SK-N-SH (cell line): ENCODE measurements around the gene POU6F2. TPM values are rescaled to one million over a fixed set of nuclear protein-coding genes. Genes with fewer than 3 reads are reported as not detected.

ENCODE experiments used
- CTCF ChIA-PET: fragments of 300-600, 350-600 bp; formaldehyde crosslinking; extraction: SDS; loops from one replicate; lab custom pipeline; 2021; lab: Yijun Ruan, JAX
- POLR2A ChIA-PET: fragments of 350-600 bp; sonication (Branson Sonifier 250); formaldehyde crosslinking; extraction: SDS; loops from one replicate; lab custom pipeline; 2020; ENCODE audit warnings: antibody characterized with exemption, inconsistent platforms; lab: Yijun Ruan, JAX
- DNase-seq: peaks from one replicate; pipeline ENCODE4 v3.0.0; 2012
- H2AFZ ChIP-seq: fragments of 200-600 bp; sonication (generic); 2 replicates; pipeline ENCODE4 v1.8.1; 2016; ENCODE audit warnings: antibody characterized with exemption, mild to moderate bottlenecking, low read depth
- H3F3A ChIP-seq: fragments of 200-600 bp; sonication (generic); replicated peaks from 2 replicates; pipeline ENCODE3; 2016; ENCODE audit warnings: antibody characterized with exemption, mild to moderate bottlenecking; ENCODE audit not compliant: insufficient read depth
- H3K27ac ChIP-seq, 2 experiments: fragments of 200-500 bp in 1 of 2; fragments of 200-600 bp in 1 of 2; sonication (Bioruptor generic) in 1 of 2; sonication (generic), shearing (Covaris generic) in 1 of 2; 2 replicates each; pipeline versions ENCODE4 v1.5.1 to v1.6.1; 2014 to 2016; ENCODE audit warnings: low read depth in 2 of 2, inconsistent platforms in 1 of 2, low read length in 1 of 2, mild to moderate bottlenecking in 1 of 2, mixed read lengths in 1 of 2
- H3K27me3 ChIP-seq: fragments of 200-600 bp; sonication (generic), shearing (Covaris generic); 2 replicates; pipeline ENCODE4 v1.6.1; 2016; ENCODE audit warnings: mixed run types; ENCODE audit not compliant: insufficient read depth
- H3K36me3 ChIP-seq, 2 experiments: fragments of 200-500 bp in 1 of 2; fragments of 200-600 bp in 1 of 2; sonication (Bioruptor generic) in 1 of 2; sonication (generic) in 1 of 2; replicated peaks in 1 of 2; 2 replicates each; pipeline versions ENCODE3 to v1.5.1; 2014 to 2016; ENCODE audit warnings: low read length in 1 of 2, mild to moderate bottlenecking in 1 of 2; ENCODE audit not compliant: insufficient read depth in 2 of 2, control insufficient read depth in 1 of 2
- H3K4me1 ChIP-seq, 2 experiments: fragments of 200-500 bp in 1 of 2; fragments of 200-600 bp in 1 of 2; sonication (Bioruptor generic) in 1 of 2; sonication (generic), shearing (Covaris generic) in 1 of 2; 2 replicates each; pipeline versions ENCODE4 v1.5.1 to v1.6.1; 2014 to 2016; ENCODE audit warnings: low read depth in 1 of 2, low read length in 1 of 2, mixed run types in 1 of 2; ENCODE audit not compliant: insufficient read depth in 2 of 2, control insufficient read depth in 1 of 2
- H3K4me2 ChIP-seq: fragments of 200-600 bp; sonication (generic), shearing (Covaris generic); 2 replicates; pipeline ENCODE4 v1.6.1; 2017; ENCODE audit warnings: mixed run types
- H3K4me3 ChIP-seq, 2 experiments: fragments of 200-500 bp in 1 of 2; fragments of 200-600 bp in 1 of 2; sonication (Bioruptor generic) in 1 of 2; sonication (generic), shearing (Covaris generic) in 1 of 2; 2 replicates each; pipeline versions ENCODE4 v1.5.1 to v1.8.1; 2014 to 2016; ENCODE audit warnings: low read depth in 2 of 2, inconsistent platforms in 1 of 2, low read length in 1 of 2, mild to moderate bottlenecking in 1 of 2, mixed read lengths in 1 of 2, moderate library complexity in 1 of 2
- H3K79me2 ChIP-seq: fragments of 200-600 bp; sonication (generic); 2 replicates; pipeline ENCODE4 v1.8.1; 2017; ENCODE audit warnings: mild to moderate bottlenecking; ENCODE audit not compliant: insufficient read depth
- H3K9ac ChIP-seq: fragments of 200-600 bp; sonication (generic); 2 replicates; pipeline ENCODE4 v1.6.1; 2017; ENCODE audit warnings: mixed run types
- H3K9me2 ChIP-seq: fragments of 200-600 bp; sonication (generic); 2 replicates; pipeline ENCODE4 v1.6.1; 2017; ENCODE audit warnings: mixed run types
- H3K9me3 ChIP-seq: fragments of 200-600 bp; sonication (generic); 2 replicates; pipeline ENCODE4 v1.6.1; 2017; ENCODE audit warnings: mixed run types, mild to moderate bottlenecking, moderate library complexity
- H4K20me1 ChIP-seq: fragments of 200-600 bp; sonication (generic); 2 replicates; pipeline ENCODE4 v1.6.1; 2017; ENCODE audit warnings: mild to moderate bottlenecking, mixed run types; ENCODE audit not compliant: insufficient read depth
- EZH2phosphoT487 ChIP-seq: fragments of 200-600 bp; sonication (generic); IDR thresholded peaks from 2 replicates; pipeline ENCODE4 v1.6.1; 2017; ENCODE audit warnings: low read depth, mixed run types, mild to moderate bottlenecking, antibody characterized with exemption, moderate library complexity, borderline replicate concordance
- FOXJ3 ChIP-seq: sonication (generic); formaldehyde crosslinking; IDR thresholded peaks from 2 replicates; pipeline ENCODE4 v1.5.1; 2020; ENCODE audit warnings: mild to moderate bottlenecking, missing genetic modification reagents
- FOXM1 ChIP-seq: IDR thresholded peaks from 2 replicates; pipeline ENCODE4 v1.4.0; 2012; ENCODE audit warnings: low read depth, mild to moderate bottlenecking
- GATA2 ChIP-seq: sonication (generic); formaldehyde crosslinking; IDR thresholded peaks from 2 replicates; pipeline ENCODE4 v1.5.0; 2020; ENCODE audit warnings: mild to moderate bottlenecking, missing genetic modification reagents
- NFIC ChIP-seq: IDR thresholded peaks from 2 replicates; pipeline ENCODE4 v1.4.0; 2012; ENCODE audit warnings: borderline replicate concordance
- NRF1 ChIP-seq: IDR thresholded peaks from 2 replicates; pipeline ENCODE4 v1.6.1; 2012; ENCODE audit warnings: low read depth, mild to moderate bottlenecking, low read length
- RCOR1 ChIP-seq: fragments of 150-350 bp; IDR thresholded peaks from 2 replicates; pipeline ENCODE4 v1.6.1; 2017; ENCODE audit warnings: antibody characterized with exemption, low read length
- TAF1 ChIP-seq: IDR thresholded peaks from 2 replicates; pipeline ENCODE4 v1.6.1; 2012; ENCODE audit warnings: low read depth, mild to moderate bottlenecking, low read length, moderate library complexity, borderline replicate concordance
- TEAD4 ChIP-seq: IDR thresholded peaks from 2 replicates; pipeline ENCODE4 v1.4.0; 2012; ENCODE audit warnings: mild to moderate bottlenecking, borderline replicate concordance; ENCODE audit not compliant: insufficient read depth
- USF1 ChIP-seq: IDR thresholded peaks from 2 replicates; pipeline ENCODE4 v1.4.0; 2012; ENCODE audit warnings: low read depth, borderline replicate concordance
- USF2 ChIP-seq: fragments of 150-350 bp; IDR thresholded peaks from 2 replicates; pipeline ENCODE4 v1.6.1; 2017; ENCODE audit warnings: antibody characterized with exemption, low read length, low read depth, borderline replicate concordance
- YY1 ChIP-seq: IDR thresholded peaks from 2 replicates; pipeline ENCODE4 v1.4.0; 2012; ENCODE audit warnings: low read depth, mild to moderate bottlenecking
- ZBTB33 ChIP-seq: IDR thresholded peaks from 2 replicates; pipeline ENCODE4 v1.4.0; 2012; ENCODE audit warnings: low read depth, borderline replicate concordance
- WGBS: methylation state at CpG from one replicate; pipeline ENCODE4 v1.1.6; 2017; ENCODE audit warnings: low lambda C conversion rate; 5-methylcytosine and 5-hydroxymethylcytosine counted together
- polyA plus RNA-seq, 3 experiments: library from polyadenylated mRNA; depleted of rRNA; stranded (reverse); fragments of >200 nt; gene quantifications; 2 replicates each; pipeline ENCODE4 v1.2.3, GENCODE V29; 2012

POU6F2 gene
- polyA plus RNA-seq, 1 of the 3 experiments (the other 2 are of a cell fraction), result under 0.01 TPM

GRCh38 chr7:39145283-39145682 lies 167.6 kb downstream of the POU6F2 start:
- H3K27ac ChIP-seq, result no peak overlapping the region
- no peaks in the 10 kb centered on the region; the same call in 1 of the 2 replicates for H3K9me2 ChIP-seq
- no peaks in the 10 kb centered on the region for H3F3A ChIP-seq
- no peak overlapping the region for H3K4me2 ChIP-seq
- no peak overlapping the region for H3K9ac ChIP-seq
- no peaks in the 10 kb centered on the region for H3K27me3 ChIP-seq
- TF ChIP-seq RCOR1 (no peak), TAF1 (no peak), USF1 (no peak), NFIC (no peak), ZBTB33 (no peak)
- no peaks in the 10 kb centered on the region for H3K4me1 ChIP-seq
- no peak overlapping the region for H2AFZ ChIP-seq
- H3K79me2 ChIP-seq, result no peaks in the 10 kb centered on the region
- no peak overlapping the region for H3K4me3 ChIP-seq
- CTCF ChIA-PET, result no interaction called here
- H3K36me3 ChIP-seq, result no peaks in the 10 kb centered on the region
- WGBS, result 11% methylated on average over 3 of the region's 3 CpGs
- DNase-seq, result no peak
- H4K20me1 ChIP-seq, result no peaks in the 10 kb centered on the region
- no peaks in the 10 kb centered on the region for H3K9me3 ChIP-seq
- POLR2A ChIA-PET, result no interaction called here

- POLR2A ChIA-PET, result no interaction called here
Observed at GRCh38 chr7:39145935-39146334, 168.2 kb downstream of the POU6F2 start.

More at GRCh38 chr7:39145935-39146334, 168.2 kb downstream of the POU6F2 start:
- CTCF ChIA-PET, result no interaction called here
- Histone ChIP-seq H3K27ac (no peak overlapping the region), H3K9ac (no peak overlapping the region), H4K20me1 (no peaks in the 10 kb centered on the region), H2AFZ (no peak overlapping the region), H3K4me2 (no peak overlapping the region), H3K36me3 (no peaks in the 10 kb centered on the region), H3F3A (no peaks in the 10 kb centered on the region), H3K27me3 (no peaks in the 10 kb centered on the region), H3K4me3 (no peak overlapping the region), H3K79me2 (no peaks in the 10 kb centered on the region), H3K9me3 (no peaks in the 10 kb centered on the region), H3K9me2 (no peaks in the 10 kb centered on the region; the same call in 1 of the 2 replicates), H3K4me1 (no peaks in the 10 kb centered on the region)
- TF ChIP-seq YY1, result no peak
- no peak for TF ChIP-seq FOXM1
- no peak for TF ChIP-seq NRF1
- TF ChIP-seq ZBTB33, result no peak
- TF ChIP-seq FOXJ3 (CRISPR knock-in tag), result no peak
- TF ChIP-seq TEAD4, result no peak
- TF ChIP-seq EZH2phosphoT487, result no peak
- no peak for TF ChIP-seq GATA2
- TF ChIP-seq USF2, result no peak
- TF ChIP-seq USF1, result no peak
- no peak for TF ChIP-seq NFIC
- no peak for DNase-seq
